H1 (cell line): ENCODE data around the gene FLT1. TPM values are rescaled to one million over a fixed set of nuclear protein-coding genes. Genes with fewer than 3 reads are reported as not detected.
A peak's percentile ranks its signal among the peaks of the same experiment; 100 is the strongest.

Source experiments
- CTCF ChIA-PET: fragments of 300-600 bp; sonication (Branson Sonifier 250); formaldehyde crosslinking; loops from one replicate; lab custom pipeline; 2021; ENCODE audit not compliant: partially characterized antibody; lab: Charles Lee
- POLR2A ChIA-PET: fragments of 300-600 bp; sonication (Branson Sonifier 250); formaldehyde crosslinking; loops from one replicate; lab custom pipeline; 2021; ENCODE audit warnings: inconsistent platforms; ENCODE audit not compliant: partially characterized antibody; lab: Charles Lee
- DNase-seq, 2 experiments: peaks; one replicate each; pipeline versions ENCODE4 v3.0.0 to v3.0.0-alpha.2; 2010 to 2022; ENCODE audit warnings: low spot score in 2 of 2, low read depth in 1 of 2, mixed read lengths in 1 of 2
- FAIRE-seq: peaks from 2 replicates; lab custom pipeline; 2011; peaks lifted over from hg19 to GRCh38; lab: Jason Lieb, UNC
- H2AFZ ChIP-seq: 2 replicates; pipeline ENCODE4 v1.8.1; 2012; ENCODE audit warnings: low read length, inconsistent platforms
- H2AK5ac ChIP-seq: 2 replicates; pipeline ENCODE4 v1.6.1; 2013; ENCODE audit warnings: low read depth, low read length
- H2BK120ac ChIP-seq: replicated peaks from 2 replicates; pipeline ENCODE3; 2013; ENCODE audit warnings: low read depth, low read length, inconsistent platforms
- H2BK12ac ChIP-seq: 2 replicates; pipeline ENCODE4 v1.6.1; 2013; ENCODE audit warnings: low read depth, low read length
- H2BK15ac ChIP-seq: 2 replicates; pipeline ENCODE4 v1.6.1; 2013; ENCODE audit warnings: low read length
- H2BK20ac ChIP-seq: 2 replicates; pipeline ENCODE4 v1.6.1; 2013; ENCODE audit warnings: low read length
- H2BK5ac ChIP-seq: 2 replicates; pipeline ENCODE4 v1.6.1; 2013; ENCODE audit warnings: low read depth, low read length
- H3K14ac ChIP-seq: 2 replicates; pipeline ENCODE4 v1.6.1; 2013; ENCODE audit warnings: inconsistent platforms; ENCODE audit not compliant: insufficient read length
- H3K18ac ChIP-seq: 2 replicates; pipeline ENCODE4 v1.6.1; 2013; ENCODE audit warnings: low read length; ENCODE audit errors: extremely low read depth
- H3K23ac ChIP-seq: 2 replicates; pipeline ENCODE4 v1.6.1; 2013; ENCODE audit warnings: inconsistent platforms; ENCODE audit not compliant: insufficient read length
- H3K23me2 ChIP-seq: 2 replicates; pipeline ENCODE4 v1.6.1; 2013; ENCODE audit warnings: low read depth, low read length
- H3K27ac ChIP-seq: 2 replicates; pipeline ENCODE4 v1.6.1; 2011; ENCODE audit warnings: low read depth, low read length, inconsistent platforms
- H3K27me3 ChIP-seq, 4 experiments: replicated peaks in 1 of 4; 1 replicate in 1 of 4; 2 replicates in 3 of 4; pipeline versions ENCODE4 v1.6.1 to v1.8.1; 2011 to 2013; ENCODE audit warnings: low read length in 3 of 4, mild to moderate bottlenecking in 3 of 4, inconsistent platforms in 2 of 4, mixed read lengths in 2 of 4, moderate library complexity in 1 of 4; ENCODE audit not compliant: control insufficient read depth in 3 of 4, insufficient read depth in 3 of 4; ENCODE audit errors: extremely low read depth in 1 of 4
- H3K36me3 ChIP-seq, 4 experiments: 2 replicates each; pipeline versions ENCODE4 v1.6.1 to v1.8.1; 2011 to 2013; ENCODE audit warnings: mild to moderate bottlenecking in 4 of 4, low read length in 3 of 4, moderate library complexity in 2 of 4, control low read depth in 1 of 4, inconsistent platforms in 1 of 4; ENCODE audit not compliant: insufficient read depth in 4 of 4, control insufficient read depth in 2 of 4
- H3K4ac ChIP-seq: replicated peaks from 2 replicates; pipeline ENCODE3; 2013; ENCODE audit warnings: low read length, low read depth, mixed read lengths, inconsistent platforms; ENCODE audit not compliant: insufficient read length
- H3K4me1 ChIP-seq, 4 experiments: replicated peaks in 1 of 4; 1 replicate in 1 of 4; 2 replicates in 3 of 4; pipeline versions ENCODE4 v1.6.1 to v1.8.1; 2011 to 2013; ENCODE audit warnings: low read length in 3 of 4, inconsistent platforms in 2 of 4, mixed read lengths in 1 of 4; ENCODE audit not compliant: insufficient read depth in 4 of 4, control insufficient read depth in 3 of 4
- H3K4me2 ChIP-seq, 2 experiments: 2 replicates each; pipeline versions ENCODE4 v1.6.1 to v1.8.1; 2011 to 2013; ENCODE audit warnings: low read depth in 2 of 2, low read length in 2 of 2, control low read depth in 1 of 2, inconsistent platforms in 1 of 2, mild to moderate bottlenecking in 1 of 2; ENCODE audit not compliant: insufficient read depth in 1 of 2
- H3K4me3 ChIP-seq, 4 experiments: fragments of 200-600, 300-600 bp in 1 of 4; sonication (generic), shearing (Covaris generic), sonication (Bioruptor Twin) in 1 of 4; 2 replicates each; pipeline versions ENCODE4 v1.5.1 to v1.8.1; 2011 to 2016; ENCODE audit warnings: low read length in 4 of 4, low read depth in 3 of 4, control low read depth in 2 of 4, inconsistent platforms in 2 of 4, mild to moderate bottlenecking in 2 of 4, mixed read lengths in 1 of 4, moderate library complexity in 1 of 4; ENCODE audit not compliant: insufficient read depth in 2 of 4; ENCODE audit errors: extremely low read depth in 1 of 4
- H3K56ac ChIP-seq: replicated peaks from 2 replicates; pipeline ENCODE3; 2013; ENCODE audit warnings: low read depth, mild to moderate bottlenecking, mixed read lengths, low read length, inconsistent platforms; ENCODE audit not compliant: insufficient read length
- H3K79me1 ChIP-seq: 2 replicates; pipeline ENCODE4 v1.6.1; 2013; ENCODE audit warnings: low read depth, low read length, control low read depth
- H3K79me2 ChIP-seq, 2 experiments: 2 replicates each; pipeline versions ENCODE4 v1.6.1 to v1.8.1; 2012 to 2013; ENCODE audit warnings: low read length in 2 of 2, mild to moderate bottlenecking in 2 of 2, inconsistent platforms in 1 of 2; ENCODE audit not compliant: insufficient read depth in 2 of 2, control insufficient read depth in 1 of 2
- H3K9ac ChIP-seq, 4 experiments: replicated peaks in 1 of 4; 1 replicate in 1 of 4; 2 replicates in 3 of 4; pipeline versions ENCODE4 v1.6.1 to v1.8.1; 2011 to 2013; ENCODE audit warnings: low read depth in 3 of 4, low read length in 3 of 4, control low read depth in 2 of 4, mild to moderate bottlenecking in 2 of 4, moderate library complexity in 2 of 4, inconsistent platforms in 1 of 4; ENCODE audit errors: extremely low read depth in 1 of 4
- H3K9me3 ChIP-seq, 2 experiments: 2 replicates each; pipeline versions ENCODE4 v1.6.1 to v1.8.1; 2012 to 2013; ENCODE audit warnings: mild to moderate bottlenecking in 2 of 2, moderate library complexity in 2 of 2, control low read depth in 1 of 2, inconsistent platforms in 1 of 2, low read depth in 1 of 2, low read length in 1 of 2, mixed read lengths in 1 of 2; ENCODE audit not compliant: insufficient read depth in 2 of 2
- H4K20me1 ChIP-seq, 2 experiments: replicated peaks in 1 of 2; 2 replicates each; pipeline versions ENCODE3 to v1.8.1; 2011 to 2013; ENCODE audit warnings: inconsistent platforms in 2 of 2, low read length in 2 of 2, mild to moderate bottlenecking in 1 of 2; ENCODE audit not compliant: insufficient read depth in 2 of 2, control insufficient read depth in 1 of 2
- H4K5ac ChIP-seq: 2 replicates; pipeline ENCODE4 v1.6.1; 2013; ENCODE audit warnings: low read length, low read depth, mixed read lengths, inconsistent platforms; ENCODE audit not compliant: insufficient read length
- H4K8ac ChIP-seq: 2 replicates; pipeline ENCODE4 v1.8.0; 2013; ENCODE audit warnings: mild to moderate bottlenecking, moderate library complexity, low read length, inconsistent platforms; ENCODE audit not compliant: insufficient read depth; ENCODE audit errors: extremely low read depth
- H4K91ac ChIP-seq: replicated peaks from 2 replicates; pipeline ENCODE3; 2013; ENCODE audit warnings: low read length, mixed read lengths, inconsistent platforms; ENCODE audit not compliant: insufficient read length
- CEBPB ChIP-seq: IDR thresholded peaks from 2 replicates; pipeline ENCODE4 v1.6.1; 2012; ENCODE audit warnings: low read depth, low read length
- CHD2 ChIP-seq: IDR thresholded peaks from 2 replicates; pipeline ENCODE4 v1.6.1; 2012; ENCODE audit warnings: low read length, improper control_type of control experiment
- EP300 ChIP-seq, 2 experiments: IDR thresholded peaks; 1 replicate in 1 of 2; 2 replicates in 1 of 2; pipeline ENCODE4 v1.6.1; 2011 to 2012; ENCODE audit warnings: low read depth in 2 of 2, low read length in 2 of 2, mild to moderate bottlenecking in 2 of 2, borderline replicate concordance in 1 of 2, inconsistent platforms in 1 of 2, moderate library complexity in 1 of 2
- GTF2F1 ChIP-seq: IDR thresholded peaks from 2 replicates; pipeline ENCODE4 v1.6.1; 2012; ENCODE audit warnings: low read depth, low read length, improper control_type of control experiment, borderline replicate concordance
- HDAC6 ChIP-seq: IDR thresholded peaks from one replicate; pipeline ENCODE4 v1.7.1; 2012; ENCODE audit warnings: low read depth, mild to moderate bottlenecking, inconsistent platforms, low read length, moderate library complexity
- KDM4A ChIP-seq: IDR thresholded peaks from one replicate; pipeline ENCODE4 v1.7.1; 2012; ENCODE audit warnings: low read depth, mild to moderate bottlenecking, moderate library complexity, low read length, inconsistent platforms; ENCODE audit not compliant: severe bottlenecking
- MAFK ChIP-seq: IDR thresholded peaks from 2 replicates; pipeline ENCODE4 v1.6.1; 2012; ENCODE audit warnings: low read depth, mild to moderate bottlenecking, improper control_type of control experiment, low read length
- NANOG ChIP-seq: IDR thresholded peaks from 2 replicates; pipeline ENCODE4 v1.6.1; 2011; ENCODE audit warnings: low read length, low read depth, mild to moderate bottlenecking, inconsistent platforms; ENCODE audit not compliant: insufficient read depth, poor library complexity, severe bottlenecking
- SAP30 ChIP-seq: fragments of 300-600 bp; sonication (generic); IDR thresholded peaks from 2 replicates; pipeline ENCODE4 v1.7.1; 2012; ENCODE audit warnings: low read length, moderate library complexity, mild to moderate bottlenecking, inconsistent platforms; ENCODE audit not compliant: insufficient read depth, insufficient replicate concordance
- SIN3A ChIP-seq, 2 experiments: IDR thresholded peaks in 1 of 2; conservative IDR thresholded peaks in 1 of 2; 2 replicates each; pipeline ENCODE4 v1.6.1; 2011 to 2012; ENCODE audit warnings: low read length in 2 of 2, improper control_type of control experiment in 1 of 2, low read depth in 1 of 2, mild to moderate bottlenecking in 1 of 2
- SP2 ChIP-seq: IDR thresholded peaks from 2 replicates; pipeline ENCODE4 v1.6.1; 2012; ENCODE audit warnings: mild to moderate bottlenecking, low read length, inconsistent platforms
- TEAD4 ChIP-seq: IDR thresholded peaks from 2 replicates; pipeline ENCODE4 v1.6.1; 2012; ENCODE audit warnings: low read depth, low read length, inconsistent platforms, mixed read lengths
- YY1 ChIP-seq: IDR thresholded peaks from 2 replicates; pipeline ENCODE4 v1.6.1; 2011; ENCODE audit warnings: low read depth, mild to moderate bottlenecking, low read length
- WGBS, 2 experiments: shearing (Covaris generic) in 1 of 2; methylation state at CpG; one replicate each; pipeline versions ENCODE4 v1.1.6 to v1.1.7; 2013 to 2015; ENCODE audit warnings: low lambda C conversion rate in 2 of 2, mixed read lengths in 2 of 2, inconsistent platforms in 1 of 2, low coverage in 1 of 2, missing lambda C conversion rate in 1 of 2; ENCODE audit not compliant: insufficient replicate concordance in 2 of 2, insufficient coverage in 1 of 2, insufficient read length in 1 of 2; ENCODE audit errors: extremely low coverage in 1 of 2, missing lambda C conversion rate in 1 of 2; 5-methylcytosine and 5-hydroxymethylcytosine counted together
- polyA plus RNA-seq, 7 experiments: library from polyadenylated mRNA; depleted of rRNA in 3 of 7; stranded (reverse) in 5 of 7; unstranded in 2 of 7; fragments of >200 nt in 5 of 7; fragments of 200-250 nt in 2 of 7; gene quantifications; 1 replicate in 5 of 7; 2 replicates in 1 of 7; 4 replicates in 1 of 7; pipeline versions ENCODE4 v1.2.1 to v1.2.3, GENCODE V29; 2011 to 2013; ENCODE audit warnings: missing spikeins in 2 of 7, mixed read lengths in 2 of 7
- total RNA-seq: library from RNA; stranded (reverse); fragmentation: NEBNext Ultra II Directional; extraction: Animal tissue kit (Norgen Biotek cat#: 25700); gene quantifications from 2 replicates; pipeline ENCODE4 v1.2.1, GENCODE V29; 2021

The FLT1 gene
- total and polyA plus RNA-seq, 2 of the 8 experiments (the other 6 are each of a cell fraction or from before 2014, with no cell fraction given), result 19.7 to 90.2 TPM

GRCh38 chr13:28489524-28489931 is 5.4 kb downstream of the FLT1 start:
- no peak overlapping the region for H2AFZ ChIP-seq
- H3K4me3 ChIP-seq, result no peak overlapping the region
- peaks cover 32 to 98% of the 10 kb centered on the region in 2 experiments for H3K79me2 ChIP-seq
- DNase-seq (no peak), FAIRE-seq (no peak)
- H2BK12ac ChIP-seq, result no peak overlapping the region
- H4K20me1 ChIP-seq, result peaks cover 16 to 30% of the 10 kb centered on the region in 2 experiments
- H2BK20ac ChIP-seq, result no peak overlapping the region
- H3K79me1 ChIP-seq, result peaks cover 8% of the 10 kb centered on the region; the same call in 1 of the 2 replicates
- H3K27ac ChIP-seq, result no peak overlapping the region
- H4K5ac ChIP-seq, result no peak overlapping the region
- peak overlapping the region; percentile 14 to 91; a peak in 2 of 4 replicates for H3K4me2 ChIP-seq
- H3K56ac ChIP-seq, result no peak overlapping the region
- no peaks in the 10 kb centered on the region; a peak in 2 of 7 replicates for H3K27me3 ChIP-seq
- H3K23me2 ChIP-seq, result no peaks in the 10 kb centered on the region; the same call in 1 of the 2 replicates
- no peak overlapping the region for H4K8ac ChIP-seq
- H3K18ac ChIP-seq, result no peak overlapping the region
- H3K36me3 ChIP-seq, result peaks cover 0 to 6% (median 2%) of the 10 kb centered on the region in 4 experiments; a peak in 4 of 8 replicates
- H3K23ac ChIP-seq, result no peak overlapping the region
- H3K14ac ChIP-seq, result no peak overlapping the region
- no peak overlapping the region for H4K91ac ChIP-seq
- no peak overlapping the region for H2BK15ac ChIP-seq
- no peak overlapping the region for H2AK5ac ChIP-seq
- ChIA-PET CTCF (interaction anchor here (1.4 to 1.7 kb wide), 3 partner anchors 10 to 148 kb away, joined by 3 to 8 read pairs (median 4); no protein-coding TSS in a partner anchor), POLR2A (interaction anchor here (1.2 to 2.1 kb wide), 2 partner anchors 8 to 20 kb away, joined by 3 to 5 read pairs; no protein-coding TSS in a partner anchor)
- peaks cover 4 to 26% (median 9%) of the 10 kb centered on the region in 4 experiments; a peak in 6 of 7 replicates for H3K4me1 ChIP-seq
- no peak overlapping the region for H2BK120ac ChIP-seq
- no peaks in the 10 kb centered on the region for H3K9me3 ChIP-seq
- no peak overlapping the region for H3K4ac ChIP-seq
- 65% methylated on average over 5 of the region's 5 CpGs; no CpG with 5 or more reads in 1 of the 2 experiments for WGBS, 2 experiments
- H3K9ac ChIP-seq, result no peak overlapping the region
- H2BK5ac ChIP-seq, result no peak overlapping the region
- TF ChIP-seq EP300 (IDR thresholded peaks at IDR 0.05; ENCODE audit: borderline replicate concordance in 1 of 2, low read depth in 2 of 2, low read length in 2 of 2), result no peak
- TF ChIP-seq SAP30, result no peak
- TF ChIP-seq YY1, result no peak
- no peak for TF ChIP-seq KDM4A
- no peak for TF ChIP-seq NANOG
- no peak for TF ChIP-seq CEBPB
- TF ChIP-seq TEAD4, result no peak
- TF ChIP-seq MAFK, result no peak
- no peak for TF ChIP-seq CHD2
- TF ChIP-seq GTF2F1, result no peak
- no peak for TF ChIP-seq SIN3A (conservative IDR thresholded peaks at IDR 0.05 in 1 of 2, IDR thresholded peaks at IDR 0.05 in 1 of 2; ENCODE audit: low read depth in 1 of 2, low read length in 2 of 2)
- no peak for TF ChIP-seq HDAC6
- TF ChIP-seq SP2, result no peak
